Measurements from ENCODE around the gene AFF3.
A peak's percentile ranks its signal among the peaks of the same experiment; 100 is the strongest.

AFF3 gene

GRCh38 chr2:99679518-99679917, 462.9 kb downstream of the AFF3 start:
- H2AFZ ChIP-seq (ENCODE audit: insufficient read depth, low read length, poor library complexity): no peak overlapping the region
- no peak overlapping the region for H4K12ac ChIP-seq (ENCODE audit: low read depth, low read length)
- H3K14ac ChIP-seq (ENCODE audit: low read length): no peak overlapping the region
- no peaks in the 10 kb centered on the region for H3K9me3 ChIP-seq (ENCODE audit: insufficient read depth, low read depth, low read length)
- no peak overlapping the region for H4K8ac ChIP-seq (ENCODE audit: low read depth, low read length)
- no peaks in the 10 kb centered on the region for H3K79me1 ChIP-seq (ENCODE audit: low read length)
- H3K4me3 ChIP-seq (ENCODE audit: low read depth, low read length): no peak overlapping the region
- no peaks in the 10 kb centered on the region for H3K36me3 ChIP-seq (ENCODE audit: control insufficient read depth in 1 of 2, insufficient read depth in 2 of 2, low read length in 2 of 2)
- H3K27ac ChIP-seq (ENCODE audit: low read depth, low read length): no peak overlapping the region
- H3K79me2 ChIP-seq (ENCODE audit: control insufficient read depth, insufficient read depth, low read length, poor library complexity): no peaks in the 10 kb centered on the region
- H2BK120ac ChIP-seq (ENCODE audit: insufficient read depth, low read length, poor library complexity): no peak overlapping the region
- no peak overlapping the region for H2AK5ac ChIP-seq (ENCODE audit: low read length)
- no peak overlapping the region for H2BK12ac ChIP-seq (ENCODE audit: low read length)
- no peak overlapping the region for H4K91ac ChIP-seq (ENCODE audit: low read depth, low read length)
- H3K23ac ChIP-seq (ENCODE audit: low read length): no peak overlapping the region
- no peaks in the 10 kb centered on the region for H3K27me3 ChIP-seq (ENCODE audit: insufficient read depth, low read length)
- no peak overlapping the region for H3K4me2 ChIP-seq (ENCODE audit: low read length)
- H2BK5ac ChIP-seq (ENCODE audit: low read depth, low read length, poor library complexity): no peak overlapping the region
- DNase-seq: no peak
- no peak overlapping the region for H3K18ac ChIP-seq (ENCODE audit: low read length)
- no peak overlapping the region for H3K9ac ChIP-seq (ENCODE audit: low read length)
- peaks cover 0 to 4% of the 10 kb centered on the region in 2 experiments for H3K4me1 ChIP-seq (ENCODE audit: control insufficient read depth in 1 of 2, insufficient read depth in 2 of 2, low read length in 2 of 2)
- H3K4ac ChIP-seq (ENCODE audit: low read depth, low read length): no peak overlapping the region

GRCh38 chr2:99678625-99679024, 463.8 kb downstream of the AFF3 start:
- H4K8ac ChIP-seq (ENCODE audit: low read depth, low read length): no peak overlapping the region
- no peaks in the 10 kb centered on the region for H3K79me2 ChIP-seq (ENCODE audit: control insufficient read depth, insufficient read depth, low read length, poor library complexity)
- H2BK5ac ChIP-seq (ENCODE audit: low read depth, low read length, poor library complexity): no peak overlapping the region
- H3K79me1 ChIP-seq (ENCODE audit: low read length): peaks cover under 1% of the 10 kb centered on the region
- no peak overlapping the region for H3K18ac ChIP-seq (ENCODE audit: low read length)
- no peaks in the 10 kb centered on the region for H3K36me3 ChIP-seq (ENCODE audit: control insufficient read depth in 1 of 2, insufficient read depth in 2 of 2, low read length in 2 of 2)
- no peak overlapping the region for H3K4me3 ChIP-seq (ENCODE audit: low read depth, low read length)
- H3K4me1 ChIP-seq (ENCODE audit: control insufficient read depth in 1 of 2, insufficient read depth in 2 of 2, low read length in 2 of 2): peaks cover 0 to 9% of the 10 kb centered on the region in 2 experiments
- H3K27me3 ChIP-seq (ENCODE audit: insufficient read depth, low read length): no peaks in the 10 kb centered on the region
- H2AFZ ChIP-seq (ENCODE audit: insufficient read depth, low read length, poor library complexity): no peak overlapping the region
- DNase-seq: no peak
- H3K4ac ChIP-seq (ENCODE audit: low read depth, low read length): no peak overlapping the region
- no peak overlapping the region for H3K4me2 ChIP-seq (ENCODE audit: low read length)
- WGBS (ENCODE audit: extremely low coverage, insufficient coverage, insufficient read length): no CpG with 5 or more reads among the region's 4 CpGs
- no peak overlapping the region for H3K23ac ChIP-seq (ENCODE audit: low read length)
- no peak overlapping the region for H3K14ac ChIP-seq (ENCODE audit: low read length)
- H3K9me3 ChIP-seq (ENCODE audit: insufficient read depth, low read depth, low read length): no peaks in the 10 kb centered on the region
- no peak overlapping the region for H2AK5ac ChIP-seq (ENCODE audit: low read length)
- no peak overlapping the region for H4K12ac ChIP-seq (ENCODE audit: low read depth, low read length)
- no peak overlapping the region for H2BK12ac ChIP-seq (ENCODE audit: low read length)
- H3K9ac ChIP-seq (ENCODE audit: low read length): no peak overlapping the region
- no peak overlapping the region for H2BK120ac ChIP-seq (ENCODE audit: insufficient read depth, low read length, poor library complexity)
- no peak overlapping the region for H4K91ac ChIP-seq (ENCODE audit: low read depth, low read length)
- no peak overlapping the region for H3K27ac ChIP-seq (ENCODE audit: low read depth, low read length)

GRCh38 chr2:99677814-99678213, 464.6 kb downstream of the AFF3 start:
- WGBS (ENCODE audit: extremely low coverage, insufficient coverage, insufficient read length): no CpG with 5 or more reads among the region's 7 CpGs
- H3K4me3 ChIP-seq (ENCODE audit: low read depth, low read length): no peak overlapping the region
- H3K9ac ChIP-seq (ENCODE audit: low read length): no peak overlapping the region
- peaks cover 3% of the 10 kb centered on the region for H3K79me1 ChIP-seq (ENCODE audit: low read length)
- no peak overlapping the region for H3K4me2 ChIP-seq (ENCODE audit: low read length)
- no peak overlapping the region for H2AK5ac ChIP-seq (ENCODE audit: low read length)
- no peak overlapping the region for H2AFZ ChIP-seq (ENCODE audit: insufficient read depth, low read length, poor library complexity)
- DNase-seq: no peak
- H3K79me2 ChIP-seq (ENCODE audit: control insufficient read depth, insufficient read depth, low read length, poor library complexity): no peaks in the 10 kb centered on the region
- H3K14ac ChIP-seq (ENCODE audit: low read length): no peak overlapping the region
- H4K12ac ChIP-seq (ENCODE audit: low read depth, low read length): no peak overlapping the region
- H2BK120ac ChIP-seq (ENCODE audit: insufficient read depth, low read length, poor library complexity): no peak overlapping the region
- no peaks in the 10 kb centered on the region for H3K9me3 ChIP-seq (ENCODE audit: insufficient read depth, low read depth, low read length)
- H3K4me1 ChIP-seq (ENCODE audit: control insufficient read depth in 1 of 2, insufficient read depth in 2 of 2, low read length in 2 of 2): peaks cover 0 to 12% of the 10 kb centered on the region in 2 experiments
- H3K18ac ChIP-seq (ENCODE audit: low read length): no peak overlapping the region
- no peak overlapping the region for H2BK5ac ChIP-seq (ENCODE audit: low read depth, low read length, poor library complexity)
- H3K27ac ChIP-seq (ENCODE audit: low read depth, low read length): no peak overlapping the region
- no peak overlapping the region for H3K4ac ChIP-seq (ENCODE audit: low read depth, low read length)
- H3K36me3 ChIP-seq (ENCODE audit: control insufficient read depth in 1 of 2, insufficient read depth in 2 of 2, low read length in 2 of 2): no peaks in the 10 kb centered on the region
- no peak overlapping the region for H3K23ac ChIP-seq (ENCODE audit: low read length)
- H4K91ac ChIP-seq (ENCODE audit: low read depth, low read length): no peak overlapping the region
- no peak overlapping the region for H4K8ac ChIP-seq (ENCODE audit: low read depth, low read length)
- no peak overlapping the region for H2BK12ac ChIP-seq (ENCODE audit: low read length)
- no peaks in the 10 kb centered on the region for H3K27me3 ChIP-seq (ENCODE audit: insufficient read depth, low read length)

GRCh38 chr2:99675130-99675661, 467.2 kb downstream of the AFF3 start:
- peak in 1 of 2 donors; percentile 52 for DNase-seq
- no peak overlapping the region for H3K4ac ChIP-seq (ENCODE audit: low read depth, low read length)
- no CpG with 5 or more reads among the region's 12 CpGs for WGBS (ENCODE audit: extremely low coverage, insufficient coverage, insufficient read length)

More at GRCh38 chr2:99675130-99675661, 467.2 kb downstream of the AFF3 start:
- no peak overlapping the region for H4K91ac ChIP-seq (ENCODE audit: low read depth, low read length)
- no peak overlapping the region for H3K27ac ChIP-seq (ENCODE audit: low read depth, low read length)
- no peak overlapping the region for H4K12ac ChIP-seq (ENCODE audit: low read depth, low read length)
- H3K23ac ChIP-seq (ENCODE audit: low read length): no peak overlapping the region
- no peak overlapping the region for H2BK5ac ChIP-seq (ENCODE audit: low read depth, low read length, poor library complexity)
- no peak overlapping the region for H4K8ac ChIP-seq (ENCODE audit: low read depth, low read length)
- no peaks in the 10 kb centered on the region for H3K79me2 ChIP-seq (ENCODE audit: control insufficient read depth, insufficient read depth, low read length, poor library complexity)
- no peaks in the 10 kb centered on the region for H3K27me3 ChIP-seq (ENCODE audit: insufficient read depth, low read length)
- no peak overlapping the region for H3K4me3 ChIP-seq (ENCODE audit: low read depth, low read length)
- no peak overlapping the region for H3K9ac ChIP-seq (ENCODE audit: low read length)
- H3K79me1 ChIP-seq (ENCODE audit: low read length): peaks cover 5% of the 10 kb centered on the region
- no peak overlapping the region for H3K18ac ChIP-seq (ENCODE audit: low read length)
- H2BK12ac ChIP-seq (ENCODE audit: low read length): no peak overlapping the region
- H3K4me1 ChIP-seq (ENCODE audit: control insufficient read depth in 1 of 2, insufficient read depth in 2 of 2, low read length in 2 of 2): peaks cover 0 to 8% of the 10 kb centered on the region in 2 experiments
- no peak overlapping the region for H2AK5ac ChIP-seq (ENCODE audit: low read length)
- H3K9me3 ChIP-seq (ENCODE audit: insufficient read depth, low read depth, low read length): no peaks in the 10 kb centered on the region
- no peak overlapping the region for H2BK120ac ChIP-seq (ENCODE audit: insufficient read depth, low read length, poor library complexity)
- H3K4me2 ChIP-seq (ENCODE audit: low read length): no peak overlapping the region
- no peak overlapping the region for H2AFZ ChIP-seq (ENCODE audit: insufficient read depth, low read length, poor library complexity)
- no peaks in the 10 kb centered on the region for H3K36me3 ChIP-seq (ENCODE audit: control insufficient read depth in 1 of 2, insufficient read depth in 2 of 2, low read length in 2 of 2)
- no peak overlapping the region for H3K14ac ChIP-seq (ENCODE audit: low read length)
